Cerebellar nuclear complex (tissue), 1 donor: ENCODE results near the gene FAM114A1.
A peak's percentile ranks its signal among the peaks of the same experiment; 100 is the strongest.
"Not testable (repeated sequence)": the region's sequence is repeated elsewhere in the genome, so short reads cannot be mapped to it uniquely, and the experiment has no call there.

Experiments
- DNase-seq, 2 experiments: peaks; one replicate each; lab custom pipeline; 2025; lab: John Stamatoyannopoulos, UW

The FAM114A1 gene

GRCh38 chr4:38935391-38936073 lies 67.9 kb downstream of the FAM114A1 start:
- no peak for DNase-seq

GRCh38 chr4:38939165-38939564 lies 71.6 kb downstream of the FAM114A1 start:
- DNase-seq: no peak

DNA sequence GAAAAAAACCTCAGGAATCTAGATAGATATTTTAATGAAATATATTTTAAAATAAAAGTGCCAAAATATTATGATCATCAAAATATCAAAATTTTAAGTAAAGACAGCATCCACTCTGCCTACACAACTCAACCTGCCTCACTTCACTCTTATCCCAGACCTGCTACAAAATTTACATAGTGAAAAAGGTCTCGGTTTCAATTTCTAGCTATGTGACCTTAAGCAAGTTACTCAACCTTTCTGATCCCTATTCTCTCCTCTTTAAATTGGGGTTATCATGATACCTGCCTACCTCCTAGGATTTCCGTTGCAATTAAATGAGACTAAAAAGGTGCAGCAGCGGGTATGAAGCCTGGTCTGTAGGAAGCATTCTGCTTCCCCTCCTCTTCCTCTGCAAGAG lies 72.9 kb downstream of the FAM114A1 start:
- no peak for DNase-seq

DNA sequence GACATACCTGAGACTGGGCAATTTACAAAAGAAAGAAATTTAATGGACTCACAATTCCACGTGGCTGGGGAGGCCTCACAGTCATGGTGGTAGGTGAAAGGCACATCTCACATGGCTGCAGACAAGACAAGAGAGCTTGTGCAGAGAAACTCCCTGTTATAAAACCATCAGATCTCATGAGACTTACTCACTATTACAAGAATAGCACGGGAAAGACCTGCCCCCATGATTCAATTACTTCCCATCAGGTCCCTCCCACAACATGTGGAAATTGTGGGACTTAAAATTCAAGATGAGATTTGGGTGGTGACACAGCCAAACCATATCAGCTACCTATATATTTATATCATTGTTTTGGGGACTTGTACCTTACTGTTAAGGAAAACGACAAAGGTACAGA lies 74.3 kb downstream of the FAM114A1 start:
- not testable (repeated sequence) for DNase-seq

GRCh38 chr4:38943343-38943742 lies 75.7 kb downstream of the FAM114A1 start:
- no peak for DNase-seq

GRCh38 chr4:38944440-38944839 lies 76.8 kb downstream of the FAM114A1 start:
- no peak for DNase-seq

GRCh38 chr4:38946919-38947318 lies 79.3 kb downstream of the FAM114A1 start:
- no peak for DNase-seq

- peak; percentile 47 to 90 for DNase-seq
Measured at GRCh38 chr4:38948551-38948950, 80.9 kb downstream of the FAM114A1 start.

DNA sequence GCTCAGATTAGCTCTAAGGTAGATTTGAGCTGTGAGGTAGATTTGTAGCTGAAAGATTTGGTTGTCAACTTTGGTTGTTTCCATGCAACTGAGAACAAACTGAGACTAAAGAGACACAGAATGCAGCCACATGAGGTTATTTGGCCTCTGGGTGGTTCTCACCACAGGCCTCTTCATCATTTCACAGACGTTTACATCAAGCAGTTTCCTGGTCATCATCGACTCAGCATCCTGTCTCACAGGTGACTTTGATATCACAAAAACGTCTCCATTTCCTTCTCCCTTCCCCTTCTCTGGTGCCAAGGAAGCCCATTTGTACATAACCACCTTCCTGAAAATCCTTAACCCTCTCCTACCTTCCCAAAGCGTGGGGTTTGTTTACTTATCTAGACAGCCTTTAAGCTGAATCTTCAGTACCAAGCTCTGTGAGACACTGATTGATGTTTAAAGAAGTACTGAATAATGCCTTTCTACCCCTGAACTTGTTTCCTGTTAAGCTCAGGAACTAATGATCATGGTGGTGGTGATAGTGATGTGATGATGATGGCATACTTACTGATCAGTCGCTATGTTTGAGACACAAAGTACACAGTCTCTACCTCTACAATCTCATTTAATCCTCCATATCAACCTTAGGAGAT lies 81.9 kb downstream of the FAM114A1 start:
- DNase-seq: peak in 1 of 2 experiments; percentile 45

- peak in 1 of 2 experiments; percentile 2 for DNase-seq
Measured at GRCh38 chr4:38950159-38950558, 82.6 kb downstream of the FAM114A1 start.

DNA sequence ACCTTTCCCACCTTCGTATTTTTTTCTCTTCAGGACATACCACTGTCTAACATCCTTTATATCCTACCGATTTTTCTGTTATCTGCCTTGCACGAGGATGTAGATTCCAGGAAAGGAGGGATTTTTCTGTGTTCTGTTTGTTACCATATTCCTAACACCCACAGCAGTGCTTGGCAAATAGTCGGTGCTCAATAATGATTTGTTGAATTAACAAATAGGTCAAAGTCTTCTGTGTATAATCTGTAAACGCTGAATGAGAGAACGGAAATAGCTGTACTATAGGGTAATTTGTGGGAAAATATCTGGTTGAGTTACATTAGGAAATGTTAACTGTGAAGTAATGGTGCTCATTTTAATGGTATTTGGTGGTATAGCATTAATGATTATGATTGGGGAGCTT lies 83.1 kb downstream of the FAM114A1 start:
- DNase-seq: no peak

GRCh38 chr4:38951598-38951997 lies 84.0 kb downstream of the FAM114A1 start:
- no peak for DNase-seq

- no peak for DNase-seq
Measured at GRCh38 chr4:38952017-38952416, 84.4 kb downstream of the FAM114A1 start.

GRCh38 chr4:38954727-38955126 lies 87.1 kb downstream of the FAM114A1 start:
- no peak for DNase-seq

DNA sequence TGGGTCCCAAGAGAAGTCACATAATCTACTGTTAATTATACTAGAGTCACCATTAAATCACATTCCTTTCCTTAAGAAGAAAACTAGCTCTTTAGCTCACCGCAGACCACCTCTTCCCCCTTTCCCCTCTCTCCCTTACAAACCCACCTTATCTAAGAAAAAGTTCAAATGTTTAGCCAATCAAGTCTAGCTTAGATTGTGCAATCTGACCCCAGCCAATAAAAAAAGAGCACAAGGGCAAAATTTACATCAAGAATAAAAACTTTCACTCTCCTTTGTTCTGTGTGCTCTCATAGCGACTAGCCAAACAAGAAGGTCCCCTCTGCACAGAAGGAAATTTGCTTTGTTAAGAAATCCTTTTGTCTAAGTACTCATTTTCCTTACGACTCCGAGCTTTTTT lies 88.4 kb downstream of the FAM114A1 start:
- no peak for DNase-seq

DNA sequence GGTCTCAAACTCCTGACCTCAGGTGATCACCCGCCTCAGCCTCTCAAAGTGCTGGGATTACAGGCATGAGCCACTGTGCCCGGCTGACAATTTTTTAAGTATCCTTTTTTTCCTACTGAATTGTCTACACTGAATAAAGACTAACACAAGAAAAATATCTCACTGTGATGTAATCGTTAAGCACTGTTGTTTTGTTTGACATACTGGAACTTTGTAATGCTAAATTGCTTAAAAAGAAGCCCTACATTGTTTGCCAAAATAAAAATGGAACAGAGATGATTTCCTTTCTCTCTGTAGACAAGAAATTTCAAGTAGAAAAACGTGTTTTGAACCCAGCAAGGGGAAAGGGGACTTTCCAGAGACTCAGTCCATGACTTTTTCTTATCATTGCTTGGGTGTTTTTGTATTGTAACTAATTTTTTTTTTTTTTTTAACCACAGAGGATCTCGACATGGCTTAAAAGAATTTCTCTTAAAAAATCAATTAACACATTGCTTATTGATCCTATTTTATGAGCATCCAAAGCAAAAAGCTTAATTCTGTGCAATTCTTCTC lies 89.7 kb downstream of the FAM114A1 start:
- no peak for DNase-seq

DNA sequence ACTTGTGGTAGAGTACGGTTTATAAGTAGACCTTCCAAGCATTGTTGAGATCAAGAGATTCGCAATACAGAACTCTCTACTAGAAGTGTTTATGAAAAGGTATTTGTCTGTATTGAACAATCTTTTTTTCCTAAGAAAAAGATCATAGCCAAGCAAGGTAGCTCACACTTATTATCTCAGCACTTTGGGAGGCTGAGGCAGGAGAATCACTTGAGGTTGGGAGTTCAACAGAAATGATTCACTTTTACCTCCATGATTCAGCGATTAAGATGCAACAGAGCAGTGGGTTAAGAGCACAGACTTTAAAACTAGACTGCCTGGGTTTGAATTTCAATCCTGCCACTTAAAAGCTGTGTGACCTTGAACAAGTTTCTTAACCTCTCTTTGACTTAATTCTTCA lies 90.3 kb downstream of the FAM114A1 start:
- no peak for DNase-seq

DNA sequence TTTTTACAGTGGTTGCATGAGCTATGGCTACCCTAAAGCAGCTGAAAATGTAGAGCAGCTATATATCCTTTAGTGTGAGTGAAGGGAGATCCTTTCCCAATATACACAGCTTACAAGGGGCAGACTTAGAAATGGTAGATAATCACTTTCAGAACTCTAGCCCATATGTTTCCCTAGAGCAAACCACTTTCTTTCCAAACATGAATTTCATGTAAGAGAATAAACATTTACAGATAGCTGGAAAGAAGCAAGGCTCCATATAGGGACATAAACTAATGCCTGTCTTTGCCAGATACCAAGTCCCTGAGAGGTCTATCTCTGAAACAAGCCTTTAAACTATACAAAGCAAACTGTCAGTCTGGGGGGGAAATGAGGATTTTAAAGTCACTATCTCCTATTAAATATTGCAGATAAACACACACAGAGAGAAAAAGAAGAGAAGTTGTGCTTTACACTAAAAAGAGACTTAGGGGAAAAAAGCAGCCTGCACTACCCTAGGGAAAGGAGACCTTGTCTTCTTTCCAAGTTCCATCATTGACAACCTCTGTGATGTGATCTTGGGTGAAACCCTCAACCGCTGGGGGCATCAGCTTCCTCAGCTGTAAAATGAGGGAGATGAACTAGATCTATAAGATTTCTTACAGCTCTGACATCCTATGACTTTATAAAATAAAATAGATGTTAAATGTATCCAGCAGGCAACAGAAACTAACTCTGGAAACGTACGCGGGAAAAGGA lies 91.0 kb downstream of the FAM114A1 start:
- DNase-seq: no peak

DNA sequence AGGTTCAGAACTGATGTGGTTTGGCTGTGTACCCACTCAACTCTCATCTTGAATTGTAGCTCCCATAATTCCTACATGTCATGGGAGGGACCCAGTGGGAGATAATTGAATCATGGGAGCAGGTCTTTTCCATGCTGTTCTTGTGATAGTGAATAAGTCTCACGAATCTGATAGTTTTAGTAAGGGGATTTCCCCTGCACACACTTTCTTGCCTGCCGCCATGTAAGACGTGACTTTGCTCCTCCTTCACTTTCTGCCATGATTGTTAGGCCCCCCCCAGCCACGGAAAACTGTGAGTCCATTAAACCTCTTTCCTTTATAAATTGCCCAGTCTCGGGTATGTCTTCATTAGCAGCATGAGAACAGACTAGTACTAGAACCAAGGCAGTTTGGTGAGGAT lies 91.6 kb downstream of the FAM114A1 start:
- DNase-seq: not testable (repeated sequence)

- no peak for DNase-seq
Measured at GRCh38 chr4:38964942-38965775, 97.6 kb downstream of the FAM114A1 start.

- no peak for DNase-seq
Measured at GRCh38 chr4:38965866-38966265, 98.3 kb downstream of the FAM114A1 start.
